NCI-H1048 (cell line): Measurements from ENCODE around the gene AGBL5.
"Not testable (repeated sequence)": the region's sequence is repeated elsewhere in the genome, so short reads cannot be mapped to it uniquely, and the experiment has no call there.

Source experiments
- DNase-seq: peaks from one replicate; lab custom pipeline; 2025; lab: John Stamatoyannopoulos, UW

AGBL5 gene

GRCh38 chr2:27051902-27052645 is 606 bp downstream of the AGBL5 start:
- no peak for DNase-seq

- no peak for DNase-seq
Observed at GRCh38 chr2:27053321-27053720, 1.9 kb downstream of the AGBL5 start.

- no peak for DNase-seq
Observed at GRCh38 chr2:27053776-27054175, 2.3 kb downstream of the AGBL5 start.

- DNase-seq = no peak
Observed at GRCh38 chr2:27054721-27055120, 3.3 kb downstream of the AGBL5 start.

- no peak for DNase-seq
Observed at GRCh38 chr2:27057184-27057583, 5.7 kb downstream of the AGBL5 start.

GRCh38 chr2:27058210-27058609 is 6.7 kb downstream of the AGBL5 start:
- DNase-seq = no peak

- no peak for DNase-seq
Observed at GRCh38 chr2:27059141-27059820, 7.8 kb downstream of the AGBL5 start.

- DNase-seq = no peak
Observed at GRCh38 chr2:27060323-27060722, 8.9 kb downstream of the AGBL5 start.

- DNase-seq = no peak
Observed at GRCh38 chr2:27065128-27065527, 13.7 kb downstream of the AGBL5 start.

GRCh38 chr2:27067385-27067784 is 15.9 kb downstream of the AGBL5 start:
- no peak for DNase-seq

- no peak for DNase-seq
Observed at GRCh38 chr2:27069436-27069835, 18.0 kb downstream of the AGBL5 start.

- no peak for DNase-seq
Observed at GRCh38 chr2:27069961-27070618, 18.6 kb downstream of the AGBL5 start.

GRCh38 chr2:27070653-27071276 is 19.3 kb downstream of the AGBL5 start:
- DNase-seq = no peak

GRCh38 chr2:27071277-27071989 is 20.0 kb downstream of the AGBL5 start, which contains the start of gene OST4:
OST4 (minus strand) TSS chr2:27071654.
- DNase-seq = peak; percentile 51

GRCh38 chr2:27071990-27072830 is 20.7 kb downstream of the AGBL5 start:
- no peak for DNase-seq

GRCh38 chr2:27072920-27073319 is 21.5 kb downstream of the AGBL5 start:
- no peak for DNase-seq

- DNase-seq = no peak
Observed at GRCh38 chr2:27073782-27074181, 22.3 kb downstream of the AGBL5 start.

GRCh38 chr2:27074738-27075565 is 23.5 kb downstream of the AGBL5 start:
- DNase-seq = no peak

GRCh38 chr2:27075566-27075871 is 24.1 kb downstream of the AGBL5 start:
- not testable (repeated sequence) for DNase-seq

GRCh38 chr2:27076323-27076722 is 24.9 kb downstream of the AGBL5 start:
- no peak for DNase-seq
